Activated CD8-positive, alpha-beta T cell treated with anti-CD3 and anti-CD28 coated beads for 36 hours (primary cell): ENCODE results near the gene MCOLN3. TPM values are rescaled to one million over a fixed set of nuclear protein-coding genes. Genes with fewer than 3 reads are reported as not detected.

Experiments used
- ATAC-seq: fragments of 200-7000 bp; cut with Tn5 transposase; one replicate; pipeline ENCODE4 v1.10.0; 2021; ENCODE audit warnings: mild to moderate bottlenecking, moderate library complexity
- CTCF ChIA-PET: fragments of 350-600 bp; sonication (Branson Sonifier 250); formaldehyde crosslinking; loops from one replicate; lab custom pipeline; 2021; ENCODE audit warnings: antibody characterized with exemption; lab: Charles Lee
- POLR2A ChIA-PET: fragments of 350-600 bp; sonication (Branson Sonifier 250); formaldehyde crosslinking; loops from one replicate; lab custom pipeline; 2021; ENCODE audit warnings: antibody characterized with exemption; lab: Charles Lee
- DNase-seq: peaks from one replicate; pipeline ENCODE4 v3.0.0-alpha.2; 2020
- H3K27ac Mint-ChIP-seq: one replicate; pipeline ENCODE4 v1.8.0; 2021; ENCODE audit warnings: mild to moderate bottlenecking, mixed read lengths
- H3K27me3 Mint-ChIP-seq: one replicate; pipeline ENCODE4 v1.8.0; 2021; ENCODE audit warnings: mixed read lengths
- H3K36me3 Mint-ChIP-seq: one replicate; pipeline ENCODE4 v1.8.0; 2021; ENCODE audit warnings: low read depth, mixed read lengths
- H3K4me1 Mint-ChIP-seq: one replicate; pipeline ENCODE4 v1.8.0; 2021; ENCODE audit warnings: low read depth, mixed read lengths
- H3K4me3 Mint-ChIP-seq: one replicate; pipeline ENCODE4 v1.8.0; 2021; ENCODE audit warnings: mild to moderate bottlenecking, moderate library complexity, mixed read lengths
- H3K9me3 Mint-ChIP-seq: one replicate; pipeline ENCODE4 v1.8.0; 2021; ENCODE audit warnings: mixed read lengths
- intact Hi-C: fragments of 100-400 bp; cut with micrococcal nuclease; formaldehyde crosslinking; loops from one replicate; pipeline ENCODE4 v1.10.0; 2022
- total RNA-seq, 2 experiments: library from RNA; stranded (reverse); gene quantifications; one replicate each; pipeline ENCODE4 v1.2.3, GENCODE V29; 2021
- TF ChIP-seq, protein P1 (sequence below): fragments of 200-600 bp; IDR thresholded peaks from one replicate; pipeline ENCODE4 v1.8.0; 2022; ENCODE audit warnings: antibody characterized with exemption, mild to moderate bottlenecking

The MCOLN3 gene
- total RNA-seq, 2 experiments from 2014 or later, result 0.25 to 0.29 TPM

DNA sequence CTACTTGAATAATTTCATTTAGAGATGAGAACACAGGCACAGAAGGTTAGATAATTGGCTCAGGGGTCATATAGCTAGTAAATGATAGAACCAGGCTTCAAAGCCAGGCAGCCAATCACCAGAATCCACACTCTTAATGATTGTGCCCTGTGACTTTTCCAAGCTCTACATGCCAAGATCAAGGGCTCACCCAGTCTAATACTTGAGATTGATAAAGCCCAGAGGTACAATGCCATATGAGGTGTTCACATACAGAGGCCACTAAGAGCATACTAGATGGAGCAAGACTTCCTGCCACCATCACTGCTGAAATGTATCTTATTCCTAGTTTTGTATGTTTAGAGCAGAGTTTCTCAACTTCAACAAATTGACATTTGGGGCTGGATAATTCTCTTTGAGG, 40.9 kb upstream of the MCOLN3 start:
- DNase-seq, result no peak
- Mint-ChIP-seq H3K9me3 (no peaks in the 10 kb centered on the region), H3K4me1 (peaks cover 4% of the 10 kb centered on the region), H3K36me3 (no peaks in the 10 kb centered on the region), H3K27ac (no peak overlapping the region), H3K27me3 (peaks cover 7% of the 10 kb centered on the region), H3K4me3 (no peak overlapping the region)
- ChIA-PET CTCF (interaction anchor here (1.4 kb wide), 1 partner anchor 144 kb away, joined by 5 read pairs; no protein-coding TSS in a partner anchor), POLR2A (no interaction called here)
- intact Hi-C loops, result no loop called here
- TF ChIP-seq, protein P1, sequence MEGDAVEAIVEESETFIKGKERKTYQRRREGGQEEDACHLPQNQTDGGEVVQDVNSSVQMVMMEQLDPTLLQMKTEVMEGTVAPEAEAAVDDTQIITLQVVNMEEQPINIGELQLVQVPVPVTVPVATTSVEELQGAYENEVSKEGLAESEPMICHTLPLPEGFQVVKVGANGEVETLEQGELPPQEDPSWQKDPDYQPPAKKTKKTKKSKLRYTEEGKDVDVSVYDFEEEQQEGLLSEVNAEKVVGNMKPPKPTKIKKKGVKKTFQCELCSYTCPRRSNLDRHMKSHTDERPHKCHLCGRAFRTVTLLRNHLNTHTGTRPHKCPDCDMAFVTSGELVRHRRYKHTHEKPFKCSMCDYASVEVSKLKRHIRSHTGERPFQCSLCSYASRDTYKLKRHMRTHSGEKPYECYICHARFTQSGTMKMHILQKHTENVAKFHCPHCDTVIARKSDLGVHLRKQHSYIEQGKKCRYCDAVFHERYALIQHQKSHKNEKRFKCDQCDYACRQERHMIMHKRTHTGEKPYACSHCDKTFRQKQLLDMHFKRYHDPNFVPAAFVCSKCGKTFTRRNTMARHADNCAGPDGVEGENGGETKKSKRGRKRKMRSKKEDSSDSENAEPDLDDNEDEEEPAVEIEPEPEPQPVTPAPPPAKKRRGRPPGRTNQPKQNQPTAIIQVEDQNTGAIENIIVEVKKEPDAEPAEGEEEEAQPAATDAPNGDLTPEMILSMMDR, result no peak
- ATAC-seq, result no peak

DNA sequence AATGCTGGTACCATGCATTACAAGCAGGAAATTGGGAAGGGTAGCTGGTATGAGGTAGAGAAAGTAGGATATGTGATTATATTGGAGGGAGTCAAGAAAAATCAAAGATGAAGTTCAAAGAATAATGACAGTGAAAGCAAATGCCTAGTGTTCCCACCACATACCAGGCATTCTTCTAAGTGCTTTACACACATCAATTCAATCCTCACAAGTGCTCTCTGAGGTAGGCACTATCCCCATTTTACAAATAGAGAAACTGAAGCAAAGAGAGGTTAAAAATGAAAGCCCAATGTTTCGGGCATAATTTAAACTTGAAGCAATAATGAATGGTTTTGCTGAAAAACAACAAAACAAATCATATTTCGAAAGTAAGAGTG, 40.1 kb upstream of the MCOLN3 start:
- DNase-seq (no peak), ATAC-seq (no peak)
- TF ChIP-seq, protein P1, result no peak
- H3K4me1 Mint-ChIP-seq, result peaks cover 4% of the 10 kb centered on the region
- H3K4me3 Mint-ChIP-seq, result no peak overlapping the region
- ChIA-PET POLR2A (no interaction called here), CTCF (interaction anchor here (1.4 kb wide), 1 partner anchor 144 kb away, joined by 5 read pairs; no protein-coding TSS in a partner anchor)
- no peaks in the 10 kb centered on the region for H3K9me3 Mint-ChIP-seq
- peaks cover 4% of the 10 kb centered on the region for H3K27me3 Mint-ChIP-seq
- intact Hi-C loops, result no loop called here
- H3K36me3 Mint-ChIP-seq, result no peaks in the 10 kb centered on the region
- no peak overlapping the region for H3K27ac Mint-ChIP-seq

DNA sequence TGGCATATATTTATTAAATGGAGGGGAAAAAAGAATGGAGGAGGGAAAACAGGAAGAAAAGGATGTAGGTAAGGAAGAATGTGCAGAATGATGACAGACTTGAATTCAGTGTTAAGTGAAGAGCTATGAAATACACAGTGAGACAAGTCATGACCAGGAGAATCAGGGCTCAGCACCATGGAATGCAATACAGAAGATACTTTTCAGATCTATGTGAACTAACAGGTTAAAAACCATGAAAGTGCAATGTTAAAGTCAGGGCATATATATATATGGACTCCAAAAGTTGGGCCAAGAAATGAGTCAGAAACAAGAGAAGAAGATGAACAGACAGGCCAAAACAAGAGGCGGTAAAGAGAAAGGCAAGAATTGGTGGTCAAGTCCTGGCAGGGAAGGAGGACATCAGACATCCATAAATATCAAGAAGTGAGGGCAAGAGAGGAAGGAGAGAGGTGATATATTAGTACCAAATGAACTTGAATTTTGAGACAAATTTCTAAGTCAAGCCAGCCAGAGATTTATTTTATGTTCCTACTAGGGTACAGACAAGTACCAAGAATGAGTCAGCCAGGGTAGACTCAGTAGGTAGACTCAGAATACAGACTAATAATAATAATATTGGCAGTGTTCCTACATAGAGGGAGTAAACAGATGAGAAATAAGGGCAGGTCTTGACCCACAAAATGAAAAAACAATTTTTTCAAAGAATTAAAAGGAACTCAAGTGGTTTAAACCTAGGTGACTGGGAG, 39.5 kb upstream of the MCOLN3 start:
- Mint-ChIP-seq H3K27me3 (peaks cover 4% of the 10 kb centered on the region), H3K4me3 (no peak overlapping the region), H3K4me1 (peaks cover 4% of the 10 kb centered on the region), H3K9me3 (no peaks in the 10 kb centered on the region), H3K27ac (no peak overlapping the region), H3K36me3 (no peaks in the 10 kb centered on the region)
- no peak for DNase-seq
- ChIA-PET CTCF (no interaction called here), POLR2A (no interaction called here)
- TF ChIP-seq, protein P1, result no peak
- no peak for ATAC-seq
- intact Hi-C loops, result no loop called here

DNA sequence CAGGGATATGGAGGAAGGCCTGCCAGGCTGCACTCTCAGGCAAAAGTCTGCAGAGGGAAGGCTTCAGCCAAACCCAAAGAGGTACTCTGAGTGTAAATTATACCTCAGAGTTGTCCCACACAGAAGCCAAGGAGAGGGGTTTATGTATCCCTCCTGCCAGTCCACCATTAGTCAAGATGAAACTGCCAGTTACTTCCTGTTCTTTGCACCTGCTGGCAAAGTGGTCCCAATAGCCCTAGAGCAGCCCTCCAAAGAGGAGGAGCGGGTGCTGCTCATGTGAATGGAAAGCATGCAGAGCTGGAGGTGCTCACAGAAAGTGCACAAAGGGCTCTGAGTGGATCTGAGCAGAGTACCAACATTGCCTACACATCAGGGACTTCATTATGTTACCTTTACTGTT, 37.1 kb upstream of the MCOLN3 start:
- no peak overlapping the region for H3K27ac Mint-ChIP-seq
- ChIA-PET POLR2A (no interaction called here), CTCF (no interaction called here)
- intact Hi-C loops, result no loop called here
- TF ChIP-seq, protein P1, result no peak
- H3K9me3 Mint-ChIP-seq, result no peaks in the 10 kb centered on the region
- ATAC-seq (no peak), DNase-seq (no peak)
- peaks cover 2% of the 10 kb centered on the region for H3K27me3 Mint-ChIP-seq
- no peaks in the 10 kb centered on the region for H3K36me3 Mint-ChIP-seq
- H3K4me1 Mint-ChIP-seq, result no peaks in the 10 kb centered on the region
- H3K4me3 Mint-ChIP-seq, result no peak overlapping the region

DNA sequence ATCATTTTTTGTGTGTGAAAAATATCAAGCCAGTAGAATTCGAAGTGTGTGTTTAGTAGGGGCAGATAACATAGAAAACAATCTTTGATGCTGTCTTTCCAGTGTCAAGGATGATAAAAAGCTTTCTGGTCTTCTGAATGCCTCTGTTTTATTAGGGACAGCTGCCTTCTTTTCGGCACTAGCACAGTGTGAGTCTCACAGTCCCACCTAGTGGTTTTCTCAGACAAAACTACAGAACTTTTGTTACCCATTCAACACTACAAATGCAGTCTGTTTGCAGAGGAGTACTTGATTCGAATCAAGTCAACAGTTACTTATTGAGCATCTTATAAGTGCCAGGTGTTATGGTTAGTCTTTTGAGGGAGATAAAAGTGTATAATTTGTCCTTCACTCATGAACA, 30.6 kb upstream of the MCOLN3 start:
- Mint-ChIP-seq H3K9me3 (no peaks in the 10 kb centered on the region), H3K27ac (no peak overlapping the region), H3K36me3 (no peaks in the 10 kb centered on the region), H3K4me1 (no peaks in the 10 kb centered on the region), H3K4me3 (no peak overlapping the region), H3K27me3 (peaks cover 5% of the 10 kb centered on the region)
- ChIA-PET CTCF (interaction anchor here (1.1 to 1.2 kb wide), 2 partner anchors 27 to 134 kb away, joined by 3 to 4 read pairs; no protein-coding TSS in a partner anchor), POLR2A (no interaction called here)
- ATAC-seq (no peak), DNase-seq (no peak)
- intact Hi-C loops, result no loop called here
- TF ChIP-seq, protein P1, result no peak
